HCT116 (cell line): ENCODE data around the gene PLSCR1.

Source experiments
- CBX3 ChIP-seq: IDR thresholded peaks from 2 replicates; pipeline ENCODE4 v1.6.1; 2012; ENCODE audit warnings: low read depth
- CTCF ChIP-seq, 3 experiments: fragments of 200-600 bp in 1 of 3; sonication (generic) in 1 of 3; IDR thresholded peaks in 2 of 3; conservative IDR thresholded peaks in 1 of 3; 2 replicates each; pipeline ENCODE4 v1.5.1; 2012 to 2017; ENCODE audit warnings: low read depth in 2 of 3, low read length in 2 of 3, antibody characterized with exemption in 1 of 3, borderline replicate concordance in 1 of 3, control low read depth in 1 of 3, mild to moderate bottlenecking in 1 of 3, mixed read lengths in 1 of 3, mixed run types in 1 of 3, moderate library complexity in 1 of 3; ENCODE audit not compliant: insufficient read depth in 1 of 3
- ELF1 ChIP-seq: IDR thresholded peaks from 2 replicates; pipeline ENCODE4 v1.6.1; 2012; ENCODE audit warnings: low read depth, borderline replicate concordance
- EZH2 ChIP-seq: fragments of 200-600 bp; sonication (generic); IDR thresholded peaks from 2 replicates; pipeline ENCODE4 v1.6.1; 2017; ENCODE audit warnings: antibody characterized with exemption, mixed run types
- EZH2phosphoT487 ChIP-seq: fragments of 200-600 bp; IDR thresholded peaks from 2 replicates; pipeline ENCODE4 v1.6.1; 2018; ENCODE audit warnings: antibody characterized with exemption, borderline replicate concordance
- FOSL1 ChIP-seq: IDR thresholded peaks from 2 replicates; pipeline ENCODE4 v1.6.1; 2012; ENCODE audit warnings: low read depth
- POLR2A ChIP-seq: IDR thresholded peaks from 2 replicates; pipeline ENCODE4 v1.7.0; 2011; ENCODE audit warnings: borderline replicate concordance; ENCODE audit not compliant: insufficient read depth, insufficient read length; ENCODE audit errors: extremely low read depth
- POLR2AphosphoS5 ChIP-seq: IDR thresholded peaks from 2 replicates; pipeline ENCODE4 v1.6.1; 2011; ENCODE audit warnings: mild to moderate bottlenecking, low read depth, low read length, moderate library complexity
- SIN3A ChIP-seq: IDR thresholded peaks from 2 replicates; pipeline ENCODE4 v1.6.1; 2012; ENCODE audit warnings: low read depth
- SP1 ChIP-seq: IDR thresholded peaks from 2 replicates; pipeline ENCODE4 v1.6.1; 2012; ENCODE audit warnings: low read depth
- TCF7L2 ChIP-seq: IDR thresholded peaks from 2 replicates; pipeline ENCODE4 v1.7.0; 2011; ENCODE audit warnings: borderline replicate concordance, inconsistent platforms; ENCODE audit not compliant: insufficient read depth, insufficient read length; ENCODE audit errors: extremely low read depth
- ZNF274 ChIP-seq: fragments of 200-500 bp; sonication (Bioruptor generic); IDR thresholded peaks from 2 replicates; pipeline ENCODE4 v1.6.1; 2014; ENCODE audit warnings: mild to moderate bottlenecking, low read depth, low read length, inconsistent platforms
- TF ChIP-seq, protein P1 (sequence below): IDR thresholded peaks from 2 replicates; pipeline ENCODE4 v1.6.1; 2012

GRCh38 chr3:146550070-146550615 is 5.7 kb upstream of the PLSCR1 start:
- TF ChIP-seq POLR2A, result no peak
- no peak for TF ChIP-seq EZH2
- TF ChIP-seq CTCF (IDR thresholded peaks at IDR 0.05 in 2 of 3, conservative IDR thresholded peaks at IDR 0.05 in 1 of 3; ENCODE audit: borderline replicate concordance in 1 of 3, insufficient read depth in 1 of 3, low read depth in 2 of 3, low read length in 2 of 3), result no peak
- TF ChIP-seq ELF1, result no peak
- TF ChIP-seq POLR2AphosphoS5, result no peak
- TF ChIP-seq, protein P1, sequence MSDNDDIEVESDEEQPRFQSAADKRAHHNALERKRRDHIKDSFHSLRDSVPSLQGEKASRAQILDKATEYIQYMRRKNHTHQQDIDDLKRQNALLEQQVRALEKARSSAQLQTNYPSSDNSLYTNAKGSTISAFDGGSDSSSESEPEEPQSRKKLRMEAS, result no peak
- TF ChIP-seq SIN3A, result no peak
- TF ChIP-seq CBX3, result no peak
- TF ChIP-seq SP1, result no peak
- TF ChIP-seq EZH2phosphoT487, result no peak
- TF ChIP-seq TCF7L2, result no peak
- TF ChIP-seq FOSL1, result no peak
- no peak for TF ChIP-seq ZNF274
